ENCODE data around the gene NDC80.

DNA sequence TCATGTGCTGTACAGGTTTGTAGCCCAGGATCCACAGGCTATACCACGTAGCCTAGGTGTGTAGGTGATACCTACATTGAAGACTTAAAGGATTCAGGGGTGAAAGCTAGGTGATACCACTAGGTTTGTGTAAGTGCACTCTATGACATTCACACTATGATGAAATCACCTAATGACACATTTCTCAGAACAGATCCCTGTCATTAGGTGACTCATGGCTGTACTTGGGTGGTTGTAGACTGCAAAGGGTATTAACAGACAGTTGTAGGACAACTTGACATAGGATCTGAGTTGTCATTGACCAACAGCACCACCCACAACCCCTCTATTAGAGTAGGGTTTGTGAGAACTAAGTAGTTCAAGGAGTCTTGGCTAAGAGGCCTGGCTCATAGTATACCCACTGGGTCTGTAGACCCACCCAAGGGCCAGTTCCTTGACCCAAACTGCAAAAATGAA lies 56.5 kb downstream of the NDC80 start:
- TF ChIP-seq POLR2A (IDR thresholded peaks at IDR 0.05; ENCODE audit: low read length), result no peak
- no peak for TF ChIP-seq GATA1 (IDR thresholded peaks at IDR 0.05; ENCODE audit: low read depth, low read length)

Data from erythroblast (primary cell).